ENCODE measurements around the gene CCDC141. TPM values are rescaled to one million over a fixed set of nuclear protein-coding genes. Genes with fewer than 3 reads are reported as not detected.
A peak's percentile ranks its signal among the peaks of the same experiment; 100 is the strongest.
"Not testable (repeated sequence)": the region's sequence is repeated elsewhere in the genome, so short reads cannot be mapped to it uniquely, and the experiment has no call there.

Gene CCDC141, protein sequence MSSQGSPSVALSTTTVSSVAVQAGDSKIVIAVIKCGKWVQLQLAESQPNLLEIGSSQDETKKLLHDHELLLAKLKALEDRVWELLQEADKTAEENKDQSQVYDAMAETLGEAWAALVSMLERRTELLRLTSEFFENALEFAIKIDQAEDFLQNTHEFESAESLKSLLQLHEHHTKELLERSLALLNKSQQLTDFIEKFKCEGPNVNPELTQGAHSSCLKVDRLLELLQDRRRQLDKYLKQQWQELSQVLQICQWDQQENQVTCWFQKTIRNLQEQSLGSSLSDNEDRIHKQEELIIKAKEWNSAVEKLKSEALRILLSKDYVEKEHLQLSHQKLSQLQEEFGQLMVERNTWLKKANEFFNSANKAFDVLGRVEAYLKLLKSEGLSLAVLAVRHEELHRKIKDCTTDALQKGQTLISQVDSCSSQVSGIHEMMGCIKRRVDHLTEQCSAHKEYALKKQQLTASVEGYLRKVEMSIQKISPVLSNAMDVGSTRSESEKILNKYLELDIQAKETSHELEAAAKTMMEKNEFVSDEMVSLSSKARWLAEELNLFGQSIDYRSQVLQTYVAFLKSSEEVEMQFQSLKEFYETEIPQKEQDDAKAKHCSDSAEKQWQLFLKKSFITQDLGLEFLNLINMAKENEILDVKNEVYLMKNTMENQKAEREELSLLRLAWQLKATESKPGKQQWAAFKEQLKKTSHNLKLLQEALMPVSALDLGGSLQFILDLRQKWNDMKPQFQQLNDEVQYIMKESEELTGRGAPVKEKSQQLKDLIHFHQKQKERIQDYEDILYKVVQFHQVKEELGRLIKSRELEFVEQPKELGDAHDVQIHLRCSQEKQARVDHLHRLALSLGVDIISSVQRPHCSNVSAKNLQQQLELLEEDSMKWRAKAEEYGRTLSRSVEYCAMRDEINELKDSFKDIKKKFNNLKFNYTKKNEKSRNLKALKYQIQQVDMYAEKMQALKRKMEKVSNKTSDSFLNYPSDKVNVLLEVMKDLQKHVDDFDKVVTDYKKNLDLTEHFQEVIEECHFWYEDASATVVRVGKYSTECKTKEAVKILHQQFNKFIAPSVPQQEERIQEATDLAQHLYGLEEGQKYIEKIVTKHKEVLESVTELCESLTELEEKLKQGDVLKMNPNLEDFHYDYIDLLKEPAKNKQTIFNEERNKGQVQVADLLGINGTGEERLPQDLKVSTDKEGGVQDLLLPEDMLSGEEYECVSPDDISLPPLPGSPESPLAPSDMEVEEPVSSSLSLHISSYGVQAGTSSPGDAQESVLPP (N-terminal part only)
- total RNA-seq: 90.3 TPM

DNA sequence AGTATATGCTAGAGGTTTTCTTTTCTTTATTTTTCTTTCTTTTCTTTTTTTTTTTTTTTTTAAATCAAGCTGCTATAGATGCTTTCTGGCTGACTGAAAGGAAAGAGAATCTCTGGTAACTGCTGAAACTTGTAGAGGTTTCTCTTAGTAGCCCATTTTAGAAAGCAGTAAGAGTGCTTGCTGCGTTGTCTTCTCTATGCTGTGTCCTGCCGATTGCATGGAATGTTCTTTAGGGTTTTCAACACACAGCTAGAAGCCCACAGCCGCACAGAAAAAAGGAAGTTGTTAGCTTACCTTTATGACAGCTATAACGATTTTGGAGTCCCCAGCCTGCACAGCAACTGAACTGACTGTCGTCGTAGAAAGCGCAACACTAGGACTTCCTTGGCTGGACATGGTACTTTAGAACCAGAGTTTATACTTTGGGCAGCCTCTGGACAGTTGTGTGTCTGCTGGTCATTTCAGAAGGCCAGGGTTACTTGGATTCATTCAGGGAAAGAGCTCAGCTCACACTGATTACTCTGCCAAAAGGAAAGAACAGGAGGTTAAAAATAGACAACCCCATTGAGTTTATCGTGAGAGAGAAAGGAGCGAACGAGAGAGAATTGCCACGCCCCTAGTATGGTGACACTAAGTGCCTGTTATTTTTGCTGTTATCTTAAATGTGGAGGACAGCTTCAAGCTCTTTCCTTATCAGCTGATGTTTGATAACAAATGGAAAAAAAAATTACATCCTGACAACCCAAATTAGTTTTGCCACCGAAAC lies at the start of gene CCDC141:
TSS of gene CCDC141 (minus strand) at position 592 of the 766 bp plus-strand sequence. CDS start at position 396, 196 bp downstream.
- DNase-seq (ENCODE audit: low spot score): peak; percentile 61

DNA sequence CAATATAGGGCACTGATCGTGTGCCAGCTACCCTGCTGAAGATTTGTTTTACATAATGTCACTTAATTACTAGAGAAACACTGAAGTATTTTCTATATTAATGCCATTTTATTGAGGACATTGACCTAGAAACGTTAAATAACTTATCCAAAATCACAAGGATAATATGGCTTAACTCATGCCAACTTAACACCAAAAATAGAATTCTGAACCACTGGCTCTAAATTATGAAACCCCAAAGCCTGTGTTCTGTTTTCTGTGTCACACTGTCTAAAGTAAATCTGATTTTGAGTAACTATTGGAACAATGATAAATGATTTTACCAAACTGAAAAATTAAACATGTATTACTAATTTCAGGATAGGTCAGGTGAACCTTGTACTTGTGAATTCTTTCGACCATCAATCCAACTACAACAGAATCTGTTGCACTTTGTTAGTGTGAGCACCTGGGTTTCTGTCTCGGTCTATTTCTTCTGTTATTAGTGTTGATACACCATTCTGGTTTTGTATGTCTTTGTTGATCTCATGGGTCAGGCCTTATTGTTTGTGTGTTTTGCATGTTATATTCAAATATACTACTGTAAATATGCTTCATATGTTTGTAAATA lies 48.2 kb upstream of the CCDC141 start:
- no peak for DNase-seq (ENCODE audit: low spot score)

DNA sequence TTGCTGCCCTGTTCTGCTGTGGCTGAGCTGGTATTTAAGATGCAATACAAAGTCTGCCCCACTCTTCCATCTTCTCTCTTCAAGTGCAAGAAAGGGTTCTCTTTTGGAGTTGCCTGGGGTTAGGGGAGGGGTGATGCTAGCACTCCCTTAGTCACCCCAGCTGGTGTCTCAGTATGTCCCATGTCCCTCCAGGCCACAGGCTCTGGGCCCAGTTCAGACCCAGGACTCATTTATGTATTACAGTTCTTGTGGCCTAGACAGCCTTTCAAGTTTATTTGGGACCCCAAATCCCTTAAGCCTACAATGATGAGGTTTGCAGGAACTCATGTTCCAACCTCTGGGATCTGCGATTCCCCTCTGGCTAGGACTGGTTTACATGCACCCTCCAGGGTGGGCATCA lies 47.2 kb upstream of the CCDC141 start:
- DNase-seq (ENCODE audit: low spot score): no peak

DNA sequence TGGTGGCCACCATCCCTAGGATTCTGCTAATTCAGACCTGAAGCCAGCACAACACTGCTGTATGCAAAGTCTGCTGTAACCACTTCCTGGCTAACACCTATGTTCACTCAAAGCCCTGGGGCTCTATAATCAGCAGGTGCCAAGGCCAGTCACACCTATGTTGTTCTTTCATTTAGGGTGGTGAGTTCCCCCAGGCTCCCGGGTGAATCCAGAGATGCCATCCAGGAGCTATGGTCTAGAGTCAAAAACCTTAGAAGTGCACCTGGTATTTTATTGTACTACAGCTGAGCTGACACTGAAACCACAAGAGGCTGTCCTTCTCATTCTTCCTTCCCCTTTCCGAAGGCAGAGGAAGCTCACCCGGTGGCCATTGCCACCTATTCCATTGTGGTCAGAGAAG lies 46.2 kb upstream of the CCDC141 start:
- DNase-seq (ENCODE audit: low spot score): no peak

DNA sequence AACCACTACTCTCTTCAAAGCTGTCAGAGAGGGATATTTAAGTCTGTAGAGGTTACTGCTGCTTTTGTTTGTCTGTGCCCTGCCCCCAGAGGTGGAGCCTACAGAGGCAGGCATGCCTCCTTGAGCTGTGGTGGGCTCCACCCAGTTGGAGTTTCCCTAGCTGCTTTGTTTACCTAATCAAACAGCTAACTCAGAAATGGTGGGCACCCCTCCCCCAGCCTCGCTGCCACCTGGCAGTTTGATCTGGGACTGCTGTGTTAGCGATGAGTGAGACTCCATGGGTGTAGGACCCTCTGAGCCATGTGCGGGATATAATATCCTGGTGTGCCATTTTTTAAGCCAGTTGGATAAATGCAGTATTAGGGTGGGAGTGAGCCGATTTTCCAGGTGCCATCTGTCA lies 43.0 kb upstream of the CCDC141 start:
- not testable (repeated sequence) for DNase-seq (ENCODE audit: low spot score)

DNA sequence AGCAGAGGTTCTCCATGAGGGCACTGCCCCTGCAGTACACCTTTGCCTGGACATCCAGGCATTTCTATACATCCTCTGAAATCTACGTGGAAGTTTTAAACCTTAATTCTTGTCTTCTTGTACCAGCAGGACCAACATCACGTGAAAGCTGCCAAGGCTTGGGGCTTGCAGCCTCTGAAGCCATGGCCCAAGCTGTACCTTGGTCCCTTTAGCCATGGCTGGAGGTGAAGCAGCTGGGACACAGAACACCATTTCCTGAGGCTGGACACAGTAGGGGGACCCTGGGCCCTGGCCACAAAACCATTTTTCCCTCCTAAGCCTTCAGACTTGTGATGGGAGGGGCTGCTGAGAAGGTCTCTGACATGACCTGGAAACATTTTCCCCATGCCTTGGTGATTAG lies 32.8 kb upstream of the CCDC141 start:
- no peak for DNase-seq (ENCODE audit: low spot score)

DNA sequence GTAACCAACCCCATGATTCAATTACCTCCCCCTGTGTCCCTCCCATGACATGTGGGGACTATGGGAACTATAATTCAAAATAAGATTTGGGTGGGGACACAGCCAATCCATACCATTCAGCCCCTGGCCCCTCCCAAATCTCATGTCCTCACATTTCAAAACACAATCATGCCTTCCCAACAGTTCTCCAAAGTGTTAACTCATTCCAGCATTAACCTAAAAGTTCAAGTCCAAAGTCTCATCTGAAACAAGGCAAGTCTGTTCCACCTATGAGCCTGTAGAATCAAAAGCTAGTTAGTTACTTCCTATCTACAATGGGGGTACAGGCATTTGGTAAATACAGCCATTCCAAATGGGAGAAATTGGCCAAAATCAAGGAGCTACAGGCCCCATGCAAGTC lies 32.0 kb upstream of the CCDC141 start:
- no peak for DNase-seq (ENCODE audit: low spot score)

DNA sequence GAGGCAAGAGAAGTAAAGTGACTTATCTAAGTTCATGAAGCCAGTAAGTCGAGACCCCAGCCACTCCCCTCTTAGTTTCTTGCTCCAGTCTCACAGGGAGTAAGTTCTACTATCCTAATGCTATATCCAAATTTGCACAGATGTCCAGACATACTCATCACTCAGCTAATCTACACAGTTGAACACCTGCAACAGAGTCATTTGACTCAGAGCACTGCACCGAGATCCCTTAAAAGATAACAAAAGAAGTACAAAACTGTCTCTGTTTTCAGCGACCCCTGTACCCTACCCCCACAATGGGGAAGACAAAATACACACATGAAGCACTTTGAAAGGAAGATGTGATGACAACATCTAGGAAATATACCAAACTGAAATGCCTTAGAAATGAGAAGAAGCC lies 22.6 kb upstream of the CCDC141 start:
- DNase-seq (ENCODE audit: low spot score): no peak

DNA sequence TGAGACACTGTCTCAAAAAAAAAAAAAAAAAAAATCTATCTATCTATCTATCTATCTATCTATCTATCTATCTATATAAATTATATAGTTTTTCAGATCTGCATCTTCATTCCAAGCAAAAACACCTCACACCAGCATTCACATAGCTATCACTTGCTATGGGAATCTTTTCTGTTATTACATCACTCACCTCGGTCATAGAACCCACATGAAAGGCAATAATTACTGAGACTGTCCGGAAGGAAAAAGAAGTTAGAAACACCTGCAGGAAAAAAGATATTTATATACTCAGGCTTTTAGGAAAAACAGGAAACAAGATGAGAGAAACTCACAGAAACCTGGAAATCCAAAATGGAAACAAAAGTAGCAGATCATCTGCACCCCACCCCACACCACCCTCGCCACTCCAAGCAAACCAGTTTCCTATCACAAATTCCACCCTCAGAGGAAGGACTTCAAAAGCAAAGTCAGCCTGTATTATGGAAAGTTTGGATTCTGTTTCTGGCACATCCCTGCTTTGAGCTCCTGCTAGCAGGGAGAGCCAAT lies 21.9 kb upstream of the CCDC141 start:
- DNase-seq (ENCODE audit: low spot score): no peak

DNA sequence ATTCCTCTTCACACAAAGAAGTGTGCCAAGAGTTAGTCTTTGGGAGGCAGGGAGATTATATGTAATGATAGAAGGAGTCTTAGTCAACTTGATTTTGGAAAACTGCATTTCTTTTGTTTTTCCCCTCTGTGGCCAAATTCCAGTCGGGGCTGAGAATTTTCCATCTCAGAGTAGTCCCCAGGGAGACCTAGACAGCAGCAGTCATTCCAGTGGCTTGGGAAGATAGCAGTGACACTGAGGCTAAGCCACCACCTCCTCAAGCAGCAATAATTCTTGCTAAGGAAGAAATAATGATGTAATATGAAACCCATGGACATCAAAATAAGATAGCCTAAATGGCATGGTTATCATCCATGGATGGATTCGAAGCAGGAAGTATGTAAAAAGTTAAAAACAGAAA lies 21.0 kb upstream of the CCDC141 start:
- no peak for DNase-seq (ENCODE audit: low spot score)

DNA sequence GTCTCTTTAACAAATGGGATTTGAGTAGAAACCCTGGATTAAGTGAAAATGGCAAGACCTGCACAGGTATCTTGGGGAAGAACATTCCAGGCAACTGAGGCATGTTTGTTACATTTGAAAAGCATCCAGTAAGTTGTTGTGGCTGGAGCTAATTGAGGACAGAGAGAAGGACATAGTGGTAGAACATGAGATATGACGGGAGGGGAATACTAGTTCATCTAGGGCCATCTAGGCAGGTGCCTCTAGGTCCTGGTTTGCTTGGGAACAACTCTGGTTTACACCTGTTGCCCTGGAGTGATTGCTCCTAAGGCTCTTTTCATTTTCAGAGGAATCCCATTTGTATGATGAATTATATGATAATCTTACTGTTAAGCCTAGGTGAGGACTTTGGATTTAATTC lies 19.7 kb upstream of the CCDC141 start:
- DNase-seq (ENCODE audit: low spot score): no peak

DNA sequence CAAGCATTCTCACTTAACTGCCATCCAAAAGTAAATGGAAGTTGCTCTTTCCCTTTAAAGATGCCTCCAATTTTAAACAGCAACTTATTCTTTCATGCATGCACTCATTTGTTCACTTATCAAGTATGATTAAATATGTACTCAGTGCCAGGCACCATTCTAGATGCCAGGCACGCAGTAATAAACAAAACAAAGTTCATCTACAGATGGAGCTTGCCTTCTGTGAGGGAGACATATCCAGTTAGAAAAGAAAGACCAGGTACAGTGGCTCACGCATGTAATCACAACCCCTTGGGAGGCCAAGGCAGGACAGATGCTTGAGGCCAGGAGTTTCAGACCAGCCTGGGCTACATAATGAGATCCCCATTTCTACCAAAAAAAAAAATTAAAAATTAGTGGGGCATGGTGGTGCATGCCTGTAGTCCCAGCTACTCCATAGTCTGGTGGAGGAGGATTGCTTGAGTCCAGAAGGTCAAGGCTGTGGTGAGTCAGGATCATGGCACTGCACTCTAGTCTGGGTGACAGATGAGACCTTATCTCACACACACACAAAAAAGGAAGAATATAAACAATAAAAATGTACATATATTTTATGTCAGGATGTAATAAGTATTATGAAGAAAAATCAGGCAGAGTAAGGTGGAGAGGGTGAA lies 19.2 kb upstream of the CCDC141 start:
- no peak for DNase-seq (ENCODE audit: low spot score)

DNA sequence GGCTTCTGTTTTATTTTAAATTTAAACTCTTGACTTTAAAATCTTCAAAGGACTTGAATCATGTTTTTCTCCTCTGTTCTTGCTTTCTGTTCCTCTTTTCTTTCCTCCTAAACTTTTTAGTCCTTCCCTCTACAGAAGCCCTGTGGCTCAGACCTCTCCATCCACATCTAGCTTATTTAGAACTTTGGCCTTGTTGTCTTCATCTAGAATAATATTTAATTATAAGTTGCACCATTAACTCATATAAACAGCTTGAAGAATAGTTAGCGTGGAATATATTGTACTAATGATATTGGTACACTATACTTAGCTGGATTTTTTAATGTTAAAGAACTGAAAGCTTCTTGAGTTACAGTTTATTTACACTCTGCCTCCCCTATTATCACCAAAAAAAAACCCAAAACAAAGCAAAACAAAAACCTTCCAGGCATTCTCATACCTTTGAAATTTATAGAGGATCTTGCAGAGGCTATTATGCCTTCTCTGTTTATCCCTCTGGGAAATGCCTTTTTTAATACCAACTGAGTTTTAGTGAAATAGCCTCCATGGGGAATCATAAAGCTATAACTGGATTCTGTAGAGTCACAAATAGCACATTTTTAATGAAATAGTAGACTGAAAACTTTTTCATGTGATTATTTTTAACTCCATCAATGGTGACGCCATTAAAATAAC lies 9.2 kb upstream of the CCDC141 start:
- DNase-seq (ENCODE audit: low spot score): no peak

DNA sequence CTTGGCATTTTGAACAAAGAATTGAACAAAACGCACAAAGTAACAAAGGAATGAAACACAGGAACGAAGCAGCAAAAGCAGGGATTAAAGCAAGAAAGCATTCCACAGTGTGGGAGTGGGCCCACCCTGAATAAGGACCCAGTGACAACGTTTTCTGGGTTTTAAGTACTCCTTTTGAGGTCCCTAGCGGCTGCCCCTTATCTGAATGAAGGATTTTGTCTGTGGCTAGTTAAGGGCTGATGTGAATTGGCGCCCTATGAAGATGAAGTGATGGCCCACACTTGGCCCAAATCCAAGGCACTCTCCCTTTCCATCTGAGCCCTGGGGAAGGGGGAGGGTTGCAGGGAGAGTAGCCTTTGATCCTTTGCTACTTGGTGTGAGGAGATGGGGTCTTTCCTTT lies 7.8 kb upstream of the CCDC141 start:
- DNase-seq (ENCODE audit: low spot score): no peak

DNA sequence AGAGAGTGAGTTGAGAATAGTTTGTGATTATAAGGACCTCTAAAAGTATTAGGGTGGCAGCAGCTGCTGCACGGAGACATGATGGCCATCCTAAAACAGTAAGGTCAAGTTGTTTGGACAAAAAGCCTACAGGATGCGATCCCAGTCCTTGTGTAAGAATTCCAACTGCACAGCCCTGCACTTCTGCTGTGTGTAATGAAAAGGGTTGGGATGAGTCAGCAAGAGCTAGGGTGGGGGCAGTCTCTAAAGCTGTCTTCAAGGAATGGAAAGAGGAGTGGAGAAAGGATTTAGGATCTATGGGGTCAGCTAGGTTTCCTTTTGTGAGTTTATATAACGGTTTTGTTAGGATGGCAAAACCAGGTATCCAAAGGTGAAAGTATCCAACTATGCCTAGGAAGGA lies 3.6 kb upstream of the CCDC141 start:
- not testable (repeated sequence) for DNase-seq (ENCODE audit: low spot score)

DNA sequence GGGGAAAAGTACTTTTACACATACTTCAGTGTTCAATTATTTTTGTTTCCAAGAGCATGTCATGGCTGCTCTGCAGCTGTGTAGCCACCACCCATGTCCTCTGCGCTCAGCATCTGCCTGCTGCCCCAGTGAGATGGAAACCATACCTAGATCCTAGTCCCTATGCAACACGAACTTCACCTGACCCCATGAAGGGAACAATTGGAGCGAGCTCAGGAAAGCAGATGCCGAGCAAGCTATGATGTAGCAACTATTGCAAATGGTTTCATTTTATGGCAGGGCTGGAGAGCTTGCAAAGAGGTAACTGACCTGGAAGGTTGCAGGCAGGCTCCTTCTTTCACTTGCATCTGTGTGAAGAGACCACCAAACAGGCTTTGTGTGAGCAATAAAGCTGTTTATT lies 1.3 kb upstream of the CCDC141 start:
- DNase-seq (ENCODE audit: low spot score): no peak

DNA sequence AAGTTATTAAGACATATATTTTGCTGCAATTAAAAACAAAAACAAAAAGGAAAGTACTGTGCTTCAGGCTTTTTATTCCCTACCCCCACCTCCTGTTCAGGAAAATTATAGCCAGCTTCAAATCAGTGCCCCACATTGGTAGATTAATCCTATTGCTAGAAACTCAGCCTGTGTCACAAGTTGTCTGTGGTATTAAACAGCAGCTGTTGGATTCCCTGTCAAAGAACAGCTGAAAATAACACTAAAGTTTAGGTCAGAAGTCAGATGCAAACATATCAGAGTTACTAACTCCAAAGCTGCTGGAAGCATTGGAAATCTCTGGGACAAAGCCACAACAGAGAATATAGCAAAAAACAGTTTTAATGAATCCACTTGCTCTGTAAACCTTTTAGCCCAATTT lies 818 bp upstream of the CCDC141 start:
- DNase-seq (ENCODE audit: low spot score): no peak

DNA sequence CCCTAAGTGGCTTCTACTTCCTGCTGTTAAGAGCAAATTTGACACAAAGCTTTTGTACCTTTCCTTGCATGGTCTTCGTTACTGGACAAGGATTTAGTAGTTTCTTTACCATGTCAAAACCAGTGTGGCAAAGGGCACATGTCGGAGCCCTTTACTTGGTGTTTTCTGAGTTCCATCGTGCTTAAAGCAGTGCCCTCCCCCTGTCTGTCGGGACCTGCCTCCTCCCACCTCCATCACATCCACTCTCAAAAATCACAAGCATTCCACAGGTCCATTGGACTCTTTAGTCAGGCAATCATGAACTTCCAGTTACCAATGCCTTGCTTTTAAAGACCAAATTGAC lies 763 bp downstream of the CCDC141 start:
- no peak for DNase-seq (ENCODE audit: low spot score)

DNA sequence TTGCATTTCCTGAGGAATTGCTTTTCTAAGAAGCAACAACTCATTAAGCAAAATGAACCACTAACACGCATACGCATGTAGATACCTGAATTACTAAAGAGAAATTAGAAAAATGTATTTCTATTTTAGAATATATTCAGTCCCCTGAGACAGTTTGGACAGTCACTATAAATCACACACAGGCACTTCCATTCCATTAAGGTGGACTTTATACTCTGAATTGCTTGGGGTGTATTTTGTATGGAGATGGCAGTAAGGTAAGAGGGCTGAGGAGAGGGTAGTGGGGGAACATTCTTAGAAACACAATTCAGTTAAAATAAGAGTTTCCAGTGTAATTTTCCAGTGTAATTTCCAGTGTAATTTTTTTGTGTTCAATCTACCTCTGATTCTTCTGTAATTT lies 1.8 kb downstream of the CCDC141 start:
- DNase-seq (ENCODE audit: low spot score): no peak

DNA sequence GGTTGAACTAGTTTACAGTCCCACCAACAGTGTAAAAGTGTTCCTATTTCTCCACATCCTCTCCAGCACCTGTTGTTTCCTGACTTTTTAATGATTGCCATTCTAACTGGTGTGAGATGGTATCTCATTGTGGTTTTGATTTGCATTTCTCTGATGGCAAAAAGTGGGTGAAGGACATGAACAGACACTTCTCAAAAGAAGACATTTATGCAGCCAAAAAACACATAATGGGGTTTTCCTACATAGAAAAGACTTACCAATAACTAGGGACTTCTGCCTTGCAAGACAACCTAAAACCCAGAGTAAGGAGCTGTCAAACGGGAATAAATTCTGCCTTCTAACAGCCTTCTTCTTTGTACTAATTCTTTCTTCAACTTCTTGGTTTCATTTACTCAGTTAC lies 4.3 kb downstream of the CCDC141 start:
- not testable (repeated sequence) for DNase-seq (ENCODE audit: low spot score)

All from mucosa of gallbladder (tissue), 1 donor.